GM19395 (cell line): Measurements from ENCODE around the gene PCBP3.

Experiments used
- ATAC-seq: cut with Tn5 transposase; IDR thresholded peaks from one replicate; pipeline ENCODE4 v1.9.1; 2021; ENCODE audit warnings: mild to moderate bottlenecking, moderate library complexity; ENCODE audit not compliant: unreplicated experiment

Gene PCBP3

GRCh38 chr21:45938811-45939520, 295.4 kb downstream of the PCBP3 start:
- no peak for ATAC-seq

- no peak for ATAC-seq
Measured at GRCh38 chr21:45939521-45940045, 296.1 kb downstream of the PCBP3 start.

GRCh38 chr21:45940091-45940490, 296.6 kb downstream of the PCBP3 start:
- ATAC-seq = no peak

- no peak for ATAC-seq
Measured at GRCh38 chr21:45940621-45941337, 297.3 kb downstream of the PCBP3 start.

GRCh38 chr21:45941338-45941710, 297.8 kb downstream of the PCBP3 start:
- no peak for ATAC-seq

GRCh38 chr21:45941717-45942546, 298.4 kb downstream of the PCBP3 start:
- ATAC-seq = no peak

- ATAC-seq = no peak
Measured at GRCh38 chr21:45942755-45943629, 299.5 kb downstream of the PCBP3 start.

GRCh38 chr21:45943630-45944540, 300.4 kb downstream of the PCBP3 start:
- ATAC-seq = no peak

GRCh38 chr21:45944601-45945000, 301.1 kb downstream of the PCBP3 start:
- ATAC-seq = no peak

GRCh38 chr21:45945066-45945867, 301.7 kb downstream of the PCBP3 start:
- ATAC-seq = no peak

- no peak for ATAC-seq
Measured at GRCh38 chr21:45945868-45946210, 302.3 kb downstream of the PCBP3 start.

GRCh38 chr21:45947296-45947695, 303.8 kb downstream of the PCBP3 start:
- ATAC-seq = no peak

- no peak for ATAC-seq
Measured at GRCh38 chr21:45947716-45948255, 304.3 kb downstream of the PCBP3 start.

GRCh38 chr21:45948576-45949141, 305.1 kb downstream of the PCBP3 start:
- ATAC-seq = no peak

- ATAC-seq = no peak
Measured at GRCh38 chr21:45949928-45950739, 306.6 kb downstream of the PCBP3 start.

- ATAC-seq = no peak
Measured at GRCh38 chr21:45950740-45951515, 307.4 kb downstream of the PCBP3 start.
